Peyer's patch (tissue), 4 donors: Measurements from ENCODE around the gene SCLY. TPM values are rescaled to one million over a fixed set of nuclear protein-coding genes. Genes with fewer than 3 reads are reported as not detected.

Source experiments
- DNase-seq, 3 donors: peaks; one replicate each; pipeline ENCODE4 v3.0.0-alpha.2; 2017 to 2019
- H3K27ac ChIP-seq, 4 donors: fragments of 200-600 bp; sonication (generic); one replicate each; pipeline ENCODE4 v1.5.1; 2016 to 2019
- H3K27me3 ChIP-seq, 2 donors: fragments of 200-600 bp; sonication (generic); one replicate each; pipeline ENCODE4 v1.5.1; 2019
- H3K36me3 ChIP-seq, 3 donors: fragments of 200-600 bp; sonication (generic); one replicate each; pipeline ENCODE4 v1.5.1; 2016 to 2019
- H3K4me1 ChIP-seq, 4 donors: fragments of 200-600 bp; sonication (generic); one replicate each; pipeline ENCODE4 v1.5.1; 2016 to 2019
- H3K4me3 ChIP-seq, 4 donors: fragments of 200-600 bp; sonication (generic); 1 replicate in 3 of 4; 2 replicates in 1 of 4; pipeline ENCODE4 v1.5.1; 2016 to 2019; ENCODE audit warnings: mild to moderate bottlenecking in 1 of 4
- H3K9me3 ChIP-seq, 4 donors: fragments of 200-600 bp; sonication (generic); one replicate each; pipeline ENCODE4 v1.5.1; 2016 to 2019; ENCODE audit warnings: mild to moderate bottlenecking in 1 of 4
- POLR2A ChIP-seq, 2 donors: fragments of 450-650 bp; IDR thresholded peaks; one replicate each; pipeline ENCODE4 v1.5.1; 2017; ENCODE audit warnings: antibody characterized with exemption in 2 of 2, mild to moderate bottlenecking in 2 of 2, moderate library complexity in 2 of 2
- total RNA-seq, 4 donors: library from RNA; depleted of rRNA; stranded (reverse); fragments of >200 nt; gene quantifications; one replicate each; pipeline ENCODE4 v1.1.0, GENCODE V29; 2016
- TF ChIP-seq, protein P1 (sequence below), 6 experiments: fragments of 450-650 bp in 4 of 6; fragments of 200-600 bp in 2 of 6; sonication (generic) in 1 of 6; IDR thresholded peaks; one replicate each; pipeline ENCODE4 v1.5.1; 2017 to 2019; ENCODE audit warnings: antibody characterized with exemption in 6 of 6, mild to moderate bottlenecking in 3 of 6, moderate library complexity in 1 of 6

SCLY gene
- total RNA-seq, 4 donors from 2014 or later = 13.2 to 45.2 (median 24.2) TPM

DNA sequence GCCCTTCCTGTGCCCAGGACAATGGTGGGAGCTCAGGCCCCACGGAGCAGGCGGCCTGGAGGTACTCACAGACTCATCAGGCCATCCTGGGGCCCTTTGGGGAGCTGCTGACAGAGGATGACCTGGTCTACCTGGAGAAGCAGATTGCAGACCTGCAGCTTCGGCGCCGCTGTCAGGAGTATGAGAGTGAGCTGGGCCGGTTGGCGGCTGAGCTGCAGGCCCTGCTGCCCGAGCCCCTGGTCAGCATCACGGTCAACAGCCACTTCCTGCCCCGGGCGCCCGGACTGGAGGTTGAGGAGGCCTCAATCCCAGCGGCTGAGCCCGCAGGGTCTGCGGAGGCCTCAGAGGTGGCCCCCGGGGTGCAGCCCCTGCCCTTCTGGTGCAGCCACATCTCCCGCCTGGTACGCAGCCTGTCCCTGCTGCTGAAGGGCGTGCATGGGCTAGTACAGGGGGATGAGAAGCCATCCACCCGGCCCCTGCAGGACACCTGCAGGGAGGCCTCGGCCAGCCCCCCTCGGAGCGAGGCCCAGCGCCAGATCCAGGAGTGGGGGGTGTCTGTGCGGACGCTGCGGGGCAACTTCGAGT, 69.4 kb downstream of the SCLY start:
- TF ChIP-seq POLR2A (IDR thresholded peaks at IDR 0.05) = no peak
- TF ChIP-seq, protein P1, sequence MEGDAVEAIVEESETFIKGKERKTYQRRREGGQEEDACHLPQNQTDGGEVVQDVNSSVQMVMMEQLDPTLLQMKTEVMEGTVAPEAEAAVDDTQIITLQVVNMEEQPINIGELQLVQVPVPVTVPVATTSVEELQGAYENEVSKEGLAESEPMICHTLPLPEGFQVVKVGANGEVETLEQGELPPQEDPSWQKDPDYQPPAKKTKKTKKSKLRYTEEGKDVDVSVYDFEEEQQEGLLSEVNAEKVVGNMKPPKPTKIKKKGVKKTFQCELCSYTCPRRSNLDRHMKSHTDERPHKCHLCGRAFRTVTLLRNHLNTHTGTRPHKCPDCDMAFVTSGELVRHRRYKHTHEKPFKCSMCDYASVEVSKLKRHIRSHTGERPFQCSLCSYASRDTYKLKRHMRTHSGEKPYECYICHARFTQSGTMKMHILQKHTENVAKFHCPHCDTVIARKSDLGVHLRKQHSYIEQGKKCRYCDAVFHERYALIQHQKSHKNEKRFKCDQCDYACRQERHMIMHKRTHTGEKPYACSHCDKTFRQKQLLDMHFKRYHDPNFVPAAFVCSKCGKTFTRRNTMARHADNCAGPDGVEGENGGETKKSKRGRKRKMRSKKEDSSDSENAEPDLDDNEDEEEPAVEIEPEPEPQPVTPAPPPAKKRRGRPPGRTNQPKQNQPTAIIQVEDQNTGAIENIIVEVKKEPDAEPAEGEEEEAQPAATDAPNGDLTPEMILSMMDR (IDR thresholded peaks at IDR 0.05) = no peak
- DNase-seq = peak in 1 of 3 donors; percentile 46
- H3K9me3 ChIP-seq = no peaks in the 10 kb centered on the region
- no peaks in the 10 kb centered on the region for H3K4me1 ChIP-seq
- no peaks in the 10 kb centered on the region for H3K36me3 ChIP-seq
- H3K27ac ChIP-seq = no peak overlapping the region
- H3K27me3 ChIP-seq = no peaks in the 10 kb centered on the region
- H3K4me3 ChIP-seq = no peak overlapping the region

DNA sequence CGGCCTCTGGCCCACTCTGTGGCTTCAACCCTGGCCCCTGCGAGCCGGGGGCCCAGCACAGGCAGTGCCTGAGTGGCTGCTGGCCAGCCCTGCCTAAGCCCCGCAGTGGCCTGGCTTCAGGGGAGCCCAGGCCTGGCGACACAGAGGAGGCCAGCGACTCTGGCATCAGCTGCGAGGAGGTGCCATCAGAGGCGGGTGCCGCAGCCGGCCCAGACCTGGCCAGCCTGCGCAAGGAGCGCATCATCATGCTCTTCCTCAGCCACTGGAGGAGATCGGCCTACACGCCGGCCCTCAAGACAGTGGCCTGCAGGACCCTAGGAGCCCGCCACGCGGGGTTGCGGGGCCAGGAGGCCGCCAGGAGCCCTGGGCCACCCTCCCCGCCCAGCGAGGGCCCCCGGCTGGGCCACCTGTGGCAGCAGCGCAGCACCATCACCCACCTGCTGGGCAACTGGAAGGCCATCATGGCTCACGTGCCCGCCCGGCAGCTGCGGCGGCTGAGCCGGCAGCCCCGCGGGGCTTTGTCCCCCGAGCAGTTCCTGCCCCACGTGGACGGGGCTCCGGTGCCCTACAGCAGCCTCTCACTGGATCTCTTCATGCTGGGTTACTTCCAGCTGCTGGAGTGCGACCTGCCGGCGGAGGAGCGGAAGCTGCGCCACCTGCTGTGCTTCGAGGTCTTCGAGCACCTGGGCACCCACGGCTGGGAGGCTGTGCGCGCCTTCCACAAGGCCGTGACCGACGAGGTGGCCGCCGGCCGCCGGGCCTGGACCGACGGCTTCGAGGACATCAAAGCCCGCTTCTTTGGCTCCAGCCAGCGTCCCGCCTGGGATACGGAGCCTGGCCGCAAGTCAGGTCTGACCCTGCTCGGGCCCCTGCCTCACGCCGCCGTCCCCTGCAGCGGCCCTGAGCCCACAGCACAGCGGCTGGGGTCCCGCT, 70.2 kb downstream of the SCLY start:
- H3K4me1 ChIP-seq = no peaks in the 10 kb centered on the region
- no peaks in the 10 kb centered on the region for H3K9me3 ChIP-seq
- TF ChIP-seq POLR2A (IDR thresholded peaks at IDR 0.05) = no peak
- TF ChIP-seq, protein P1 (IDR thresholded peaks at IDR 0.05) = no peak
- peak in 1 of 3 donors; percentile 34 for DNase-seq
- H3K27ac ChIP-seq = no peak overlapping the region
- no peaks in the 10 kb centered on the region for H3K27me3 ChIP-seq
- no peaks in the 10 kb centered on the region for H3K36me3 ChIP-seq
- H3K4me3 ChIP-seq = no peak overlapping the region

DNA sequence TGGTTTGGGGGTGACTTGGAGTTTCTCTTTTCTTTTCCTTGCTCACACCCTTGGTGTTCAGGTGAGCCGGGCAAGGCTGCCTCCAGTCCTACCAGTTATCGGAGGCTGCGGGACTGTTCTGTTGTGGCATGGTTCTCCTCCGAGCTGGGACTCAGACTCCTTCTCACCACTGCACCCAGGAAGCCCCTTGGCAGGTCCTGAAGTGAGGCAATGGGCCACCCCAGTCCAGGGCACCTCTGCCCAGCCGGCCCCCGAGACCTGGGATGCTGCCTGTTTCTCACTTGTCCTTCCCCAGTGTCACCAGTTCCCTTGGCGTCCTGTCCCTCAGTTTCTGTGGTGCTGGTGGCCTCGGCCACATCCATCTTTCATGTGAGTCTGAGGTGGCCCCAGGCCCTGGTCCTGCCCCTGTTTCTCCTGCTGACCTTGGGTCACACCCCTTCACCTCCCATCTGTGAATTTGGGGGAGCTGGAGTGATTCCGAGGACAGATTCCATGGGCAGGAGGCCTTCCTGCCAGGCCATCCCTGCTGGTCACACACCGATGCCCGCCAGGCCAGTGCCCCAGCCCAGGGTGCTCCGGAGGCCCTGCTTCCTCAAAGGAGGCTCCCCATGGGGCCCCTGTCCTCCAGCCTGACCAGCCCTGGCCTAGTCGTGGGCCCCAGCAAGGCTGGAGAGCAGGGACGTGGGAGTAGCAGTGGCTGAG, 71.1 kb downstream of the SCLY start:
- TF ChIP-seq, protein P1 (IDR thresholded peaks at IDR 0.05) = no peak
- TF ChIP-seq POLR2A (IDR thresholded peaks at IDR 0.05) = no peak
- H3K36me3 ChIP-seq = no peaks in the 10 kb centered on the region
- no peaks in the 10 kb centered on the region for H3K27me3 ChIP-seq
- H3K4me3 ChIP-seq = no peak overlapping the region
- no peaks in the 10 kb centered on the region for H3K4me1 ChIP-seq
- no peak overlapping the region for H3K27ac ChIP-seq
- no peaks in the 10 kb centered on the region for H3K9me3 ChIP-seq
- peak in 1 of 3 donors; percentile 22 for DNase-seq

DNA sequence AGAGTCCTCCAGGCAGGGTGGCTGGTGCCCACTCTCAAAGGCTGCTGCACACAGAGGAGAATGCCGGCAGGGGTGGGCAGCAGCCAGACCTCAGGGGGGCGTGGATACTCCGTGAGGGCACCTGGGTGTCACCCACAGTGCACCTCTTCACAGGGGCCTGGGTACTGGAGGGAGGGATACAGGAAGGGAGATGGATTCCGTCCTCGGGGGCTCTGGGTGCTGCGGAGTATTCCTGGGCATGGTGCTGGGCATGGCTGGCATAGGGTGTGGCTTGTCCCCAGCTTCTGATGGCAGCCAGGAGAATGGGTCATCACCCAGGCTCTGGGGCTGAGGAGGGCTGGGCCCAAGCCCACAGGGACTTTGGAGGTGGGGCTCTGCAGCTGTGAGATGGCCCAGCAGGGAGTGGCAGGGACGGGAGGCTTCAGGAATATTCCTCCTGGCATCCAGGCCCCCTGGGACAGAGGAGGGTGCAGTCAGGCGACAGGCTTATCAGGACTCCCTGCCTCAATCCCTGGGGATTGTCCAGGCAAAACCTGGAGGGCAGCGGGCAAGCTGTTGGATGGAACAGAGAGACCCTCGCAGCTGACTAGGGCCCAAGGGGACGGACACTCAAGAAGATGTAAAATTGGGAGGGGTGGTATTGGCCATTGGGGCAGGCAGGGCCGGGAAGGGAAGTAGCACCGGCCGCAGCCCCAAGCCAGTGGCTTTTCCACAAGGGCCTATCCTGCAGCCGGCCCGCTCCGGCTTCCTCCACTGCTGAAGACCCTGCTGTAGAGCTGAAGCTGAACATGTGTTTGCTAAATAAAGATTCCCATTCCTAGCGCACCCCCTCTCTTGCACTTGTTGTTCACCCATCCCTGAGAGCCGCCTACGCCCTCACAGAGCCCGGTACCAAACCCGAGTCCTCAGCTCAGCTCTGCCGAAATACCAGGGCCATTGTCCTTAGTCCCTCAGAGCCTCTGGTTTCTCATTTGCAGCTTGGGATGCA, 72.0 kb downstream of the SCLY start:
- H3K36me3 ChIP-seq = no peaks in the 10 kb centered on the region
- TF ChIP-seq, protein P1 (IDR thresholded peaks at IDR 0.05) = no peak
- TF ChIP-seq POLR2A (IDR thresholded peaks at IDR 0.05) = no peak
- DNase-seq = peak in 1 of 3 donors; percentile 37
- no peaks in the 10 kb centered on the region for H3K4me1 ChIP-seq
- H3K27me3 ChIP-seq = no peaks in the 10 kb centered on the region
- no peak overlapping the region for H3K27ac ChIP-seq
- no peaks in the 10 kb centered on the region for H3K9me3 ChIP-seq
- H3K4me3 ChIP-seq = no peak overlapping the region
